Ovary (tissue), 9 donors: ENCODE data around the gene AGPAT2. TPM values are rescaled to one million over a fixed set of nuclear protein-coding genes. Genes with fewer than 3 reads are reported as not detected.

ENCODE experiments used
- DNase-seq, 5 donors: peaks; one replicate each; pipeline ENCODE4 v3.0.0-alpha.2; 2019 to 2020
- H3K27ac ChIP-seq, 2 donors: fragments of 200-600 bp; one replicate each; pipeline versions ENCODE4 v1.5.1 to v1.8.0; 2019 to 2022
- H3K27me3 ChIP-seq: fragments of 200-600 bp; one replicate; pipeline ENCODE4 v1.8.0; 2022
- H3K36me3 ChIP-seq: fragments of 200-600 bp; sonication (generic); one replicate; pipeline ENCODE4 v1.5.1; 2019
- H3K4me1 ChIP-seq: one replicate; pipeline ENCODE4 v1.8.1; 2013; ENCODE audit warnings: mild to moderate bottlenecking, moderate library complexity; ENCODE audit not compliant: insufficient read depth
- H3K4me3 ChIP-seq: fragments of 200-600 bp; sonication (generic); one replicate; pipeline ENCODE4 v1.5.1; 2017
- H3K9me3 ChIP-seq, 2 donors: fragments of 200-600 bp in 1 of 2; sonication (generic) in 1 of 2; one replicate each; pipeline versions ENCODE4 v1.5.1 to v1.8.1; 2013 to 2019; ENCODE audit warnings: mild to moderate bottlenecking in 1 of 2, moderate library complexity in 1 of 2
- EP300 ChIP-seq: sonication (generic); formaldehyde crosslinking; IDR thresholded peaks from one replicate; pipeline ENCODE4 v1.6.1; 2017; ENCODE audit warnings: antibody characterized with exemption
- POLR2A ChIP-seq: fragments of 450-650 bp; IDR thresholded peaks from one replicate; pipeline ENCODE4 v1.6.1; 2017; ENCODE audit warnings: antibody characterized with exemption, mild to moderate bottlenecking, moderate library complexity
- WGBS, 3 donors: extraction: QIAGEN DNeasy Blood & Tissue Kit in 1 of 3; methylation state at CpG; one replicate each; pipeline versions ENCODE4 v1.1.5 to v1.1.7; 2013 to 2017; 5-methylcytosine and 5-hydroxymethylcytosine counted together
- intact Hi-C, 4 donors: fragments of 100-400 bp; cut with DNase I; formaldehyde crosslinking; loops; one replicate each; pipeline versions ENCODE4 v1.11.0 to v1.15.1; 2022 to 2023
- polyA plus RNA-seq, 2 donors: library from polyadenylated mRNA; stranded (reverse); fragments of 200-250 nt in 1 of 2; fragments of 350-450 nt in 1 of 2; fragmentation: Illumina TruSeq in 1 of 2; extraction: RNeasy Lipid Tissue Mini Kit (QIAGEN cat#74804) in 1 of 2; gene quantifications; one replicate each; pipeline ENCODE4 v1.2.3, GENCODE V29; 2013 to 2014
- total RNA-seq, 7 donors: library from RNA; depleted of rRNA in 2 of 7; stranded (reverse); fragments of >200 nt in 2 of 7; fragmentation: NEBNext Ultra II Directional in 3 of 7; extraction: Animal tissue kit (Norgen Biotek cat#: 25700) in 3 of 7; gene quantifications; one replicate each; pipeline versions ENCODE4 v1.1.0 to v1.2.4, GENCODE V29; 2016 to 2023
- TF ChIP-seq, protein P1 (sequence below), 3 donors: fragments of 450-650 bp in 2 of 3; fragments of 200-600 bp in 1 of 3; IDR thresholded peaks; one replicate each; pipeline versions ENCODE4 v1.5.1 to v1.8.0; 2016 to 2022; ENCODE audit warnings: antibody characterized with exemption in 3 of 3, mild to moderate bottlenecking in 1 of 3
- donor health status: DM: no; HTN: no; CAD: no; lungs with moderate emphysema.
- donor health status: DM: no; HTN: no; CAD: no.
- donor health status: Bipolar disorder and iron deficiency.
- donor health status: DM: yes; HTN: yes; CAD: no.
- donor health status: DM: no; HTN: no; CAD: no.
- donor health status: DM: yes; HTN: yes; CAD: no.

Gene AGPAT2
- total and polyA plus RNA-seq, 9 donors = 6.1 to 40.9 (median 23.9) TPM

DNA sequence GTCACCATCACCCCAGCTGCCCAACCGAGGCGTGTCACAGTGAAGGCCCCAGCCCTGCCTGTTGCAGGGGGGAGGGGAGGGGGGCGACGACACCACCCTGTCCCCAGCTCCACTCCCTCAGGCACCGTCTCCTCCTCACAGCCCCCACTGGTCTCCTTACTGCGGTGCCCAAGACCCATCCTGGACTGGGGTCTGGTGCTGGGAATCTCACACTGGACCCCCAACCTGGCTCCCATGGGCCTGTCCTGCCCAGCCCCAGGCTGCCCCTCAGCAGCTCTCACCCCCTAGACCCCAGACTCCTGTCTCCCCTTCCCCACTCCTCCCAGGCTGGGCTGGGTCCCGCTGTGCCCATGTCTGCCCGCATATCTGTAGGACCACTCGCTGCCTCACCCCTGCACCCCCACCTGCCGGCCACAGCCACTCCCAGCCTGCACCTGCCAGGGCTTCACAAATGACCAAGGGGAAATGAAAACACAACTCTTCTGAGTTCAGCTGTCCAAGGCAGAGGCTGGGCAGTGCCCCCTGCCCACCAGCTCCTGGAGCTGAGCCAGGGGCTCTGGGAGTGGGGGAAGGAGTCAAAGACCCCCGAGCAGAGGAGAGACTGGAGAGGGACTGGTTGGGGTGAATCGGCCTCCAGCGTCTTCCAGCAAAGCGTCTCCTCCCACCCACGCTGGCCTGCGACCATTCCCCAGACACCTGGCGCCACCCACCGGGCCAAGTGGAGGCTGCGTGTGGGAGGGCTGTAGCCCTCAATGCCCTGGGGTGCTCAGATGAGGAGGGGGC is 57.2 kb downstream of the AGPAT2 start:
- intact Hi-C loops = loop anchor here in 2 of 4 donors (2.0 kb wide), 1 partner anchor 141 kb away; no protein-coding TSS in a partner anchor
- Histone ChIP-seq H3K9me3 (no peaks in the 10 kb centered on the region), H3K4me1 (peaks cover 4% of the 10 kb centered on the region), H3K36me3 (no peaks in the 10 kb centered on the region), H3K27ac (no peak overlapping the region), H3K4me3 (no peak overlapping the region), H3K27me3 (no peaks in the 10 kb centered on the region)
- TF ChIP-seq, protein P1, sequence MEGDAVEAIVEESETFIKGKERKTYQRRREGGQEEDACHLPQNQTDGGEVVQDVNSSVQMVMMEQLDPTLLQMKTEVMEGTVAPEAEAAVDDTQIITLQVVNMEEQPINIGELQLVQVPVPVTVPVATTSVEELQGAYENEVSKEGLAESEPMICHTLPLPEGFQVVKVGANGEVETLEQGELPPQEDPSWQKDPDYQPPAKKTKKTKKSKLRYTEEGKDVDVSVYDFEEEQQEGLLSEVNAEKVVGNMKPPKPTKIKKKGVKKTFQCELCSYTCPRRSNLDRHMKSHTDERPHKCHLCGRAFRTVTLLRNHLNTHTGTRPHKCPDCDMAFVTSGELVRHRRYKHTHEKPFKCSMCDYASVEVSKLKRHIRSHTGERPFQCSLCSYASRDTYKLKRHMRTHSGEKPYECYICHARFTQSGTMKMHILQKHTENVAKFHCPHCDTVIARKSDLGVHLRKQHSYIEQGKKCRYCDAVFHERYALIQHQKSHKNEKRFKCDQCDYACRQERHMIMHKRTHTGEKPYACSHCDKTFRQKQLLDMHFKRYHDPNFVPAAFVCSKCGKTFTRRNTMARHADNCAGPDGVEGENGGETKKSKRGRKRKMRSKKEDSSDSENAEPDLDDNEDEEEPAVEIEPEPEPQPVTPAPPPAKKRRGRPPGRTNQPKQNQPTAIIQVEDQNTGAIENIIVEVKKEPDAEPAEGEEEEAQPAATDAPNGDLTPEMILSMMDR (IDR thresholded peaks at IDR 0.05) = peak in 1 of 3 donors; percentile 25
- TF ChIP-seq EP300 (no peak), POLR2A (no peak)
- DNase-seq = peak in 2 of 5 donors; percentile 57
- WGBS, 3 donors = 31 to 36% (median 32%) methylated on average over 19 of the region's 19 CpGs

- TF ChIP-seq EP300 (no peak), POLR2A (no peak)
- TF ChIP-seq, protein P1 (IDR thresholded peaks at IDR 0.05) = no peak
- H3K27ac ChIP-seq = no peak overlapping the region
Observed at GRCh38 chr9:136629001-136629878, 58.0 kb downstream of the AGPAT2 start.

GRCh38 chr9:136628268-136628667 is 59.0 kb downstream of the AGPAT2 start:
- DNase-seq = no peak
- TF ChIP-seq, protein P1 (IDR thresholded peaks at IDR 0.05) = no peak
- TF ChIP-seq EP300 (no peak), POLR2A (no peak)
- Histone ChIP-seq H3K27ac (no peak overlapping the region), H3K9me3 (no peaks in the 10 kb centered on the region), H3K4me3 (no peak overlapping the region), H3K27me3 (no peaks in the 10 kb centered on the region), H3K4me1 (peaks cover 4% of the 10 kb centered on the region), H3K36me3 (no peaks in the 10 kb centered on the region)
- 48 to 63% (median 52%) methylated on average over 26 of the region's 26 CpGs for WGBS, 3 donors
- intact Hi-C loops = loop anchor here in 1 of 4 donors (2.0 kb wide), 1 partner anchor 139 kb away; no protein-coding TSS in a partner anchor

More at GRCh38 chr9:136629001-136629878, 58.0 kb downstream of the AGPAT2 start:
- no peaks in the 10 kb centered on the region for H3K9me3 ChIP-seq
- no peak overlapping the region for H3K4me3 ChIP-seq
- H3K4me1 ChIP-seq = peaks cover 4% of the 10 kb centered on the region
- no peaks in the 10 kb centered on the region for H3K27me3 ChIP-seq
- WGBS, 3 donors = 68 to 76% (median 74%) methylated on average over 20 to 22 of the region's 22 CpGs
- DNase-seq = no peak
- intact Hi-C loops = loop anchor here in 1 of 4 donors (2.0 kb wide), 1 partner anchor 140 kb away; no protein-coding TSS in a partner anchor
- no peaks in the 10 kb centered on the region for H3K36me3 ChIP-seq

DNA sequence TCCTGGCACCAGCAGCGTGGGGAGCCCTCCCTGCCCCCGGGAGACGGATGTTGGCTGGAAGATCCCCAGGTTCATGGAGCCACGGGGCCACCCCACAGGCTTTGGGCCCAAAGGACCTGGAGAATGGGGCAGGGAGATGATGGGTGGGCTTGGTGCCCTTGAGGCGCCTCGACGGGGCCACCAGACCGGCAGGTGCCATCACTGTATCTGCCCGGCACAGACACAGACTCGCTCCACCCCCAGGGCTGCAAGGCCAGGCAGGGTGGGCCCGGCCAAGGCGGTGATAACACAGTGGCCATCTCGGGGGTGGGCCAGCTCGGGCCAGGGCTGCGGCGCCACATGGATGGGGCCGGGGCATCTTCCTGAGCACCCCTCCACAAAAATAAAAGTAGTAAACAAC is 59.6 kb downstream of the AGPAT2 start:
- 67 to 90% (median 83%) methylated on average over 13 to 17 of the region's 17 CpGs for WGBS, 3 donors
- Histone ChIP-seq H3K36me3 (no peaks in the 10 kb centered on the region), H3K9me3 (no peaks in the 10 kb centered on the region), H3K27ac (no peak overlapping the region), H3K4me1 (peaks cover 4% of the 10 kb centered on the region), H3K27me3 (no peaks in the 10 kb centered on the region), H3K4me3 (no peak overlapping the region)
- intact Hi-C loops = loop anchor here in 1 of 4 donors (2.0 kb wide), 1 partner anchor 139 kb away; no protein-coding TSS in a partner anchor
- TF ChIP-seq, protein P1 (IDR thresholded peaks at IDR 0.05) = no peak
- TF ChIP-seq EP300 (no peak), POLR2A (no peak)
- DNase-seq = no peak
